Measurements from ENCODE around the gene PTCRA.
"Not testable (repeated sequence)": the region's sequence is repeated elsewhere in the genome, so short reads cannot be mapped to it uniquely, and the experiment has no call there.

The PTCRA gene

GRCh38 chr6:42942444-42942843 lies 26.6 kb downstream of the PTCRA start:
- no peak for DNase-seq

GRCh38 chr6:42947950-42948349 lies 32.1 kb downstream of the PTCRA start:
- DNase-seq, result no peak

GRCh38 chr6:42952389-42952788 lies 36.5 kb downstream of the PTCRA start:
- no peak for DNase-seq

- not testable (repeated sequence) for DNase-seq
These were observed 38.6 kb downstream of the PTCRA start for GRCh38 chr6:42954405-42954804.

GRCh38 chr6:42958125-42958524 lies 42.3 kb downstream of the PTCRA start:
- no peak for DNase-seq

- no peak for DNase-seq
These were observed 44.0 kb downstream of the PTCRA start for GRCh38 chr6:42959917-42960242.

- peak; percentile 63 for DNase-seq
These were observed 44.6 kb downstream of the PTCRA start, which contains the start of gene GNMT for GRCh38 chr6:42960243-42961019. Gene GNMT, plus strand, starts transcription at chr6:42960754. Its CDS starts 14 bp downstream, at chr6:42960768.

- DNase-seq, result no peak
These were observed 45.2 kb downstream of the PTCRA start for GRCh38 chr6:42961020-42961470.

GRCh38 chr6:42962096-42962495 lies 46.2 kb downstream of the PTCRA start:
- no peak for DNase-seq

- DNase-seq, result no peak
These were observed 46.8 kb downstream of the PTCRA start for GRCh38 chr6:42962502-42963178.

- no peak for DNase-seq
These were observed 47.5 kb downstream of the PTCRA start for GRCh38 chr6:42963179-42963854.

- DNase-seq, result peak; percentile 38
These were observed 48.2 kb downstream of the PTCRA start for GRCh38 chr6:42963855-42964605.

- no peak for DNase-seq
These were observed 50.7 kb downstream of the PTCRA start for GRCh38 chr6:42966571-42966970.

GRCh38 chr6:42967228-42967627 lies 51.4 kb downstream of the PTCRA start:
- DNase-seq, result no peak

- no peak for DNase-seq
These were observed 52.4 kb downstream of the PTCRA start for GRCh38 chr6:42968126-42968701.

GRCh38 chr6:42968783-42969182 lies 52.9 kb downstream of the PTCRA start:
- DNase-seq, result no peak

- no peak for DNase-seq
These were observed 53.6 kb downstream of the PTCRA start for GRCh38 chr6:42969431-42969830.

- no peak for DNase-seq
These were observed 54.1 kb downstream of the PTCRA start for GRCh38 chr6:42969934-42970333.

GRCh38 chr6:42970871-42971612 lies 55.2 kb downstream of the PTCRA start:
- DNase-seq, result no peak

GRCh38 chr6:42971746-42972327 lies 56.0 kb downstream of the PTCRA start:
- DNase-seq, result no peak

- no peak for DNase-seq
These were observed 58.1 kb downstream of the PTCRA start for GRCh38 chr6:42973926-42974325.
